OCI-LY7 (cell line): Measurements from ENCODE around the gene SMCO1.

ENCODE experiments used
- EZH2phosphoT487 ChIP-seq: fragments of 200-600 bp; sonication (generic); IDR thresholded peaks from 2 replicates; pipeline ENCODE4 v1.6.1; 2018; ENCODE audit warnings: low read depth, borderline replicate concordance, mild to moderate bottlenecking, mixed run types, antibody characterized with exemption, low read length, moderate library complexity, mixed read lengths
- TF ChIP-seq, protein P1 (sequence below): fragments of 200-600 bp; sonication (generic); conservative IDR thresholded peaks from 2 replicates; pipeline ENCODE4 v1.5.1; 2014; ENCODE audit warnings: mild to moderate bottlenecking, antibody characterized with exemption, low read length, moderate library complexity, mixed read lengths

- TF ChIP-seq, protein P1, sequence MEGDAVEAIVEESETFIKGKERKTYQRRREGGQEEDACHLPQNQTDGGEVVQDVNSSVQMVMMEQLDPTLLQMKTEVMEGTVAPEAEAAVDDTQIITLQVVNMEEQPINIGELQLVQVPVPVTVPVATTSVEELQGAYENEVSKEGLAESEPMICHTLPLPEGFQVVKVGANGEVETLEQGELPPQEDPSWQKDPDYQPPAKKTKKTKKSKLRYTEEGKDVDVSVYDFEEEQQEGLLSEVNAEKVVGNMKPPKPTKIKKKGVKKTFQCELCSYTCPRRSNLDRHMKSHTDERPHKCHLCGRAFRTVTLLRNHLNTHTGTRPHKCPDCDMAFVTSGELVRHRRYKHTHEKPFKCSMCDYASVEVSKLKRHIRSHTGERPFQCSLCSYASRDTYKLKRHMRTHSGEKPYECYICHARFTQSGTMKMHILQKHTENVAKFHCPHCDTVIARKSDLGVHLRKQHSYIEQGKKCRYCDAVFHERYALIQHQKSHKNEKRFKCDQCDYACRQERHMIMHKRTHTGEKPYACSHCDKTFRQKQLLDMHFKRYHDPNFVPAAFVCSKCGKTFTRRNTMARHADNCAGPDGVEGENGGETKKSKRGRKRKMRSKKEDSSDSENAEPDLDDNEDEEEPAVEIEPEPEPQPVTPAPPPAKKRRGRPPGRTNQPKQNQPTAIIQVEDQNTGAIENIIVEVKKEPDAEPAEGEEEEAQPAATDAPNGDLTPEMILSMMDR = no peak
- TF ChIP-seq EZH2phosphoT487 = no peak
These were observed 42.9 kb downstream of the SMCO1 start for GRCh38 chr3:196472286-196472685.
